HepG2 (cell line): ENCODE measurements around the gene HOXB5. TPM values are rescaled to one million over a fixed set of nuclear protein-coding genes. Genes with fewer than 3 reads are reported as not detected.

Experiments
- CCAR2 ChIP-seq: fragments of 200-400 bp; formaldehyde crosslinking; optimal IDR thresholded peaks from 2 replicates; pipeline ENCODE3; 2018; ENCODE audit warnings: low read depth, mild to moderate bottlenecking, low read length, moderate library complexity
- DMAP1 ChIP-seq: IDR thresholded peaks from 2 replicates; pipeline ENCODE4 v1.6.1; 2016
- GABPB1 ChIP-seq: IDR thresholded peaks from 2 replicates; pipeline ENCODE4 v1.6.1; 2016; ENCODE audit warnings: mild to moderate bottlenecking, missing genetic modification reagents, moderate library complexity, missing compliant biosample characterization
- GRHL1 ChIP-seq: sonication (generic); formaldehyde crosslinking; conservative IDR thresholded peaks from 2 replicates; pipeline ENCODE4 v1.8.0; 2022; ENCODE audit warnings: missing genetic modification reagents
- HMG20B ChIP-seq: conservative IDR thresholded peaks from 2 replicates; pipeline ENCODE4 v1.6.1; 2016; ENCODE audit warnings: missing genetic modification reagents, missing compliant biosample characterization
- HOXA9 ChIP-seq: sonication (generic); formaldehyde crosslinking; IDR thresholded peaks from 2 replicates; pipeline ENCODE4 v1.8.1; 2022; ENCODE audit warnings: missing genetic modification reagents, mild to moderate bottlenecking, moderate library complexity, borderline replicate concordance
- JUN ChIP-seq: sonication (generic); formaldehyde crosslinking; IDR thresholded peaks from 2 replicates; pipeline ENCODE4 v1.4.0; 2020; ENCODE audit warnings: mild to moderate bottlenecking, missing genetic modification reagents
- KDM4B ChIP-seq: sonication (generic); formaldehyde crosslinking; IDR thresholded peaks from 2 replicates; pipeline ENCODE4 v1.4.0; 2020; ENCODE audit warnings: missing genetic modification reagents
- KIAA2018 ChIP-seq: sonication (generic); formaldehyde crosslinking; IDR thresholded peaks from 2 replicates; pipeline ENCODE4 v1.5.0; 2020; ENCODE audit warnings: mild to moderate bottlenecking, missing genetic modification reagents, borderline replicate concordance
- MBNL3 ChIP-seq: fragments of 250-450 bp; sonication (Bioruptor Pico); conservative IDR thresholded peaks from 2 replicates; pipeline ENCODE4 v1.8.0; 2022; ENCODE audit warnings: mild to moderate bottlenecking, inconsistent platforms
- MLX ChIP-seq: IDR thresholded peaks from 2 replicates; pipeline ENCODE4 v1.6.1; 2016
- PHF5A ChIP-seq: IDR thresholded peaks from one replicate; pipeline ENCODE4 v1.6.1; 2018; ENCODE audit warnings: low read depth, missing genetic modification reagents; ENCODE audit not compliant: unreplicated experiment
- SUZ12 ChIP-seq: fragments of 150-350 bp; IDR thresholded peaks from 2 replicates; pipeline ENCODE4 v1.6.1; 2014; ENCODE audit warnings: low read depth, low read length
- ZNF263 ChIP-seq: sonication (generic); formaldehyde crosslinking; IDR thresholded peaks from 2 replicates; pipeline ENCODE4 v1.4.0; 2020; ENCODE audit warnings: missing genetic modification reagents
- ZNF282 ChIP-seq: fragments of 450-650 bp; IDR thresholded peaks from 2 replicates; pipeline ENCODE4 v1.6.1; 2018; ENCODE audit not compliant: partially characterized antibody
- ZNF619 ChIP-seq: sonication (generic); formaldehyde crosslinking; IDR thresholded peaks from 2 replicates; pipeline ENCODE4 v1.4.0; 2020; ENCODE audit warnings: mild to moderate bottlenecking, missing genetic modification reagents
- ZNF766 ChIP-seq: sonication (generic); formaldehyde crosslinking; IDR thresholded peaks from 2 replicates; pipeline ENCODE4 v1.5.0; 2020; ENCODE audit warnings: missing genetic modification reagents, borderline replicate concordance
- ZNF772 ChIP-seq: sonication (generic); formaldehyde crosslinking; IDR thresholded peaks from 2 replicates; pipeline ENCODE4 v1.5.0; 2020; ENCODE audit warnings: mild to moderate bottlenecking, missing genetic modification reagents
- ZNF773 ChIP-seq: sonication (generic); formaldehyde crosslinking; IDR thresholded peaks from 2 replicates; pipeline ENCODE4 v1.4.0; 2020; ENCODE audit warnings: missing genetic modification reagents, borderline replicate concordance
- ZNF788 ChIP-seq: sonication (generic); formaldehyde crosslinking; IDR thresholded peaks from 2 replicates; pipeline ENCODE4 v1.5.0; 2020; ENCODE audit warnings: mild to moderate bottlenecking, missing genetic modification reagents, borderline replicate concordance
- ZNF792 ChIP-seq: IDR thresholded peaks from 2 replicates; pipeline ENCODE4 v1.6.1; 2016
- polyA plus RNA-seq, 8 experiments: library from polyadenylated mRNA; depleted of rRNA in 3 of 8; stranded (reverse) in 7 of 8; unstranded in 1 of 8; fragments of >200 nt; fragmentation: Illumina TruSeq in 4 of 8; extraction: Trizol in 4 of 8; gene quantifications; 2 replicates each; pipeline versions ENCODE4 v1.2.1 to v1.2.3, GENCODE V29; 2011 to 2016; ENCODE audit warnings: low read depth in 4 of 8, missing spikeins in 1 of 8, mixed read lengths in 1 of 8; ENCODE audit not compliant: insufficient read depth in 1 of 8
- total RNA-seq, 5 experiments: library from RNA; depleted of rRNA; stranded (reverse); fragments of >200 nt; fragmentation: Illumina TruSeq; extraction: Trizol; gene quantifications; 2 replicates each; pipeline ENCODE4 v1.2.3, GENCODE V29; 2016; ENCODE audit warnings: low read depth in 1 of 5

Gene HOXB5
- total and polyA plus RNA-seq, 2 of the 13 experiments (the other 11 are each of a cell fraction or from before 2014, with no cell fraction given) = not detected

- TF ChIP-seq ZNF263 (CRISPR knock-in tag) (peak; percentile 53; the same call in 1 of the 2 replicates), ZNF282 (no peak), ZNF619 (CRISPR knock-in tag) (no peak), GRHL1 (no peak), DMAP1 (CRISPR knock-in tag) (no peak; the same call in 1 of the 2 replicates), ZNF792 (CRISPR knock-in tag) (0 out of 2 replicates have a peak, but pooled peaks have one; percentile 61), JUN (no peak), ZNF772 (no peak), KDM4B (CRISPR knock-in tag) (no peak), CCAR2 (no peak), SUZ12 (no peak), ZNF766 (0 out of 2 replicates have a peak, but pooled peaks have one; percentile 74), MBNL3 (no peak), ZNF773 (CRISPR knock-in tag) (0 out of 2 replicates have a peak, but pooled peaks have one; percentile 50), MLX (CRISPR knock-in tag) (no peak), HMG20B (no peak), GABPB1 (CRISPR knock-in tag) (peak; percentile 76), ZNF788 (peak; percentile 87; the same call in 1 of the 2 replicates), KIAA2018 (CRISPR knock-in tag) (no peak), PHF5A (CRISPR knock-in tag) (no peak), HOXA9 (CRISPR knock-in tag) (no peak)
Measured at GRCh38 chr17:48636177-48637018, 42.8 kb upstream of the HOXB5 start (continued).
